Lung (tissue), 12 donors: ENCODE measurements around the gene DDX1. TPM values are rescaled to one million over a fixed set of nuclear protein-coding genes. Genes with fewer than 3 reads are reported as not detected.

Source experiments
- ATAC-seq: fragments of 200-7000 bp; cut with Tn5 transposase; one replicate; pipeline ENCODE4 v1.9.1; 2020; ENCODE audit warnings: moderate number of reproducible peaks; ENCODE audit not compliant: insufficient read depth, low FRiP score
- DNase-seq, 3 donors: peaks; one replicate each; pipeline ENCODE4 v3.0.0-alpha.2; 2013 to 2017
- H3K27ac ChIP-seq, 2 donors: one replicate each; pipeline ENCODE4 v1.5.1; 2013; ENCODE audit warnings: mild to moderate bottlenecking in 2 of 2, moderate library complexity in 2 of 2, control low read depth in 1 of 2, inconsistent platforms in 1 of 2, low read depth in 1 of 2, low read length in 1 of 2
- H3K27me3 ChIP-seq, 3 donors: one replicate each; pipeline ENCODE4 v1.5.1; 2013; ENCODE audit warnings: low read length in 2 of 3; ENCODE audit not compliant: control insufficient read depth in 3 of 3, insufficient read depth in 3 of 3
- H3K36me3 ChIP-seq, 4 donors: one replicate each; pipeline ENCODE4 v1.5.1; 2013; ENCODE audit warnings: low read length in 4 of 4, mild to moderate bottlenecking in 1 of 4, moderate library complexity in 1 of 4; ENCODE audit not compliant: control insufficient read depth in 4 of 4, insufficient read depth in 4 of 4
- H3K4me1 ChIP-seq, 5 donors: one replicate each; pipeline ENCODE4 v1.5.1; 2013; ENCODE audit warnings: low read length in 5 of 5, mild to moderate bottlenecking in 2 of 5, moderate library complexity in 1 of 5; ENCODE audit not compliant: control insufficient read depth in 5 of 5, insufficient read depth in 5 of 5
- H3K4me3 ChIP-seq: one replicate; pipeline ENCODE4 v1.5.1; 2013; ENCODE audit warnings: mild to moderate bottlenecking, control low read depth, moderate library complexity
- H3K9ac ChIP-seq, 2 donors: one replicate each; pipeline ENCODE4 v1.5.1; 2013; ENCODE audit warnings: low read length in 2 of 2, control low read depth in 1 of 2; ENCODE audit not compliant: insufficient read depth in 1 of 2
- H3K9me3 ChIP-seq, 4 donors: one replicate each; pipeline ENCODE4 v1.5.1; 2013; ENCODE audit warnings: low read length in 3 of 4, mild to moderate bottlenecking in 1 of 4, moderate library complexity in 1 of 4; ENCODE audit not compliant: control insufficient read depth in 4 of 4, insufficient read depth in 3 of 4
- WGBS, 2 donors: extraction: QIAGEN DNeasy Blood & Tissue Kit; methylation state at CpG; one replicate each; pipeline ENCODE4 v1.1.7; 2013; 5-methylcytosine and 5-hydroxymethylcytosine counted together
- polyA plus RNA-seq, 2 donors: library from polyadenylated mRNA; stranded (reverse); fragments of 200-250 nt; gene quantifications; one replicate each; pipeline ENCODE4 v1.2.1, GENCODE V29; 2013
- total RNA-seq, 2 donors: library from RNA; depleted of rRNA in 1 of 2; stranded (reverse); fragments of >200 nt in 1 of 2; gene quantifications; one replicate each; pipeline ENCODE4 v1.2.1, GENCODE V29; 2014 to 2021
- TF ChIP-seq, protein P1 (sequence below): IDR thresholded peaks from 2 replicates; pipeline ENCODE4 v1.5.1; 2012; ENCODE audit warnings: mild to moderate bottlenecking; ENCODE audit errors: control extremely low read depth, extremely low read depth
- donor health status: control.
- donor health status: control.
- donor health status: Bipolar disorder and iron deficiency.
- donor health status: healthy.
- donor health status: DM: yes; HTN: yes; CAD: no.

DDX1 gene
- total and polyA plus RNA-seq, 4 donors, result 53.7 to 85.2 (median 60.5) TPM

DNA sequence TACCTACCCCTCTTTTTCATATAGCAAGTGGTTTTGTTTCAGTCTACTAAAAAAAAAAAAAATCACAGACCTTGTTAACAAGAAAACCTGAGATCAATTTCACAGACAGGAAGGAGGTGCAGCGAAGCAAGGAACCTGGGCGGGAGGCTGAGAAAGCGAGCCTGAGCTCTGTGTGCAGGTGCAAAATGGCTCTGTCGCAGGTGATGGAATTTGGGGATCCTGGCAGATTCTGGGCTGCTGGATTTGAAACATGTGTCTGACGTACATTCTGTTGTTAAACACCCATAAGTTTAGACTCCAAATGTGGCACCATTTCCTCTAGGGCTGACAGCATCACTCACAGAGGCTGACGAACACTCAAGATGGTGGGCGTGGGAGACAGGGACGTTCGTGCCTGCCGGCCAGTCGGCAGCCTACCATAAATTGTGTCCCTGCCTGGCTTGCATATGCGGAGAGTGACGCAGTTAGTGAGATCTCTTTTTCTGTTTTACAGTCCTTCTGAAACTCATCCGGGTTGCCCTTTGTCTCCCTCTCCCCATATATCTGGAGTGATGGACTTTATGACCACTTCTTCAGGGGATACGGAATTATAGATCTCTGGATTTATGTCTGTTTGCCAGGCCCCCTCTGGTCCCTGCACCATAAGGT is 8.8 kb upstream of the DDX1 start:
- H3K27me3 ChIP-seq, result no peaks in the 10 kb centered on the region
- ATAC-seq (no peak), DNase-seq (no peak)
- no peaks in the 10 kb centered on the region for H3K4me1 ChIP-seq
- no peak overlapping the region for H3K9ac ChIP-seq
- no peaks in the 10 kb centered on the region for H3K9me3 ChIP-seq
- H3K4me3 ChIP-seq, result no peak overlapping the region
- no peak overlapping the region for H3K27ac ChIP-seq
- TF ChIP-seq, protein P1, sequence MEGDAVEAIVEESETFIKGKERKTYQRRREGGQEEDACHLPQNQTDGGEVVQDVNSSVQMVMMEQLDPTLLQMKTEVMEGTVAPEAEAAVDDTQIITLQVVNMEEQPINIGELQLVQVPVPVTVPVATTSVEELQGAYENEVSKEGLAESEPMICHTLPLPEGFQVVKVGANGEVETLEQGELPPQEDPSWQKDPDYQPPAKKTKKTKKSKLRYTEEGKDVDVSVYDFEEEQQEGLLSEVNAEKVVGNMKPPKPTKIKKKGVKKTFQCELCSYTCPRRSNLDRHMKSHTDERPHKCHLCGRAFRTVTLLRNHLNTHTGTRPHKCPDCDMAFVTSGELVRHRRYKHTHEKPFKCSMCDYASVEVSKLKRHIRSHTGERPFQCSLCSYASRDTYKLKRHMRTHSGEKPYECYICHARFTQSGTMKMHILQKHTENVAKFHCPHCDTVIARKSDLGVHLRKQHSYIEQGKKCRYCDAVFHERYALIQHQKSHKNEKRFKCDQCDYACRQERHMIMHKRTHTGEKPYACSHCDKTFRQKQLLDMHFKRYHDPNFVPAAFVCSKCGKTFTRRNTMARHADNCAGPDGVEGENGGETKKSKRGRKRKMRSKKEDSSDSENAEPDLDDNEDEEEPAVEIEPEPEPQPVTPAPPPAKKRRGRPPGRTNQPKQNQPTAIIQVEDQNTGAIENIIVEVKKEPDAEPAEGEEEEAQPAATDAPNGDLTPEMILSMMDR, result no peak
- no peaks in the 10 kb centered on the region for H3K36me3 ChIP-seq
- WGBS, 2 donors, result 88 to 89% methylated on average over 15 of the region's 15 CpGs

DNA sequence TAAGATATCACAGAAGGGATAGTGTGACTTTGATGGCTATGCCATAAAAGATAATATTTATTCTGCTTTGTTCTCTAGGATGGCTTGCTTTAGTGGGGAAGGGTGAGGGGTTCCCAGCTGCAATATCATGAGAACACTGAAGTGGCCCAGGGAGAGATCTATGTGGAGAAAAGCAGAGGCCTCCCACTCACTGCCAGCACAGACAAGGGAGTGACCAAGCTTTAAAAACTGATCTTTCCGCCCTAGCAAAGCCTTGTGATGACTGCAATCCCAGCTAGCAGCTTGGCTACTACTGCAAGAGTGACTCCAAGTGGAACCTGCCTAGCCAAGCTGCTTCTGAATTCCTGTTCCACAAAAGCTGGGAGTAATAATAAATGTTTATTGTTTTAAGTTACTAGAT is 7.8 kb upstream of the DDX1 start:
- DNase-seq, result no peak
- no peaks in the 10 kb centered on the region for H3K36me3 ChIP-seq
- no peak overlapping the region for H3K27ac ChIP-seq
- 85 to 88% methylated on average over 1 of the region's 1 CpG for WGBS, 2 donors
- TF ChIP-seq, protein P1, result no peak
- no peaks in the 10 kb centered on the region for H3K4me1 ChIP-seq
- H3K4me3 ChIP-seq, result no peak overlapping the region
- H3K9me3 ChIP-seq, result no peaks in the 10 kb centered on the region
- no peaks in the 10 kb centered on the region for H3K27me3 ChIP-seq
- no peak overlapping the region for H3K9ac ChIP-seq
- no peak for ATAC-seq

DNA sequence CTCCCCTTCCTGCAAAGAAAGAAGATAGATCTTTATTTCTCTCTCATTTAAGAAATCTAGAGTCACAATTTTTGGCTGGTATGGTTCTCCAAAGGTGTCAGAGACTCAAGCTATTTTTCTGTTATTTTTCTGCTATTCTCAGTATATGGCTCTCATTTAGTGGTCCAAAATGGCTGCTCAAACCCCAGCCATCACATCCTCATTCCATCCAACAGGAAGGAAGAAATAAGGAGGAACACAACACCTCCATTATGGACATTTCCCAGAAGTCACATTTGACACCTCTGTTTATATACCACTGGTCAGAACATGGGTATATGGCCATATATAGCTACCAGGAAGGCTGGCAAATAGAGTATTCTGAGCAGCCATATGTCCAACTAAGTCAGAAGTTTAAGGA is 7.4 kb upstream of the DDX1 start:
- no peaks in the 10 kb centered on the region for H3K36me3 ChIP-seq
- no peaks in the 10 kb centered on the region for H3K27me3 ChIP-seq
- H3K4me3 ChIP-seq, result no peak overlapping the region
- DNase-seq (no peak), ATAC-seq (no peak)
- no peak overlapping the region for H3K27ac ChIP-seq
- TF ChIP-seq, protein P1, result no peak
- H3K9me3 ChIP-seq, result no peaks in the 10 kb centered on the region
- H3K9ac ChIP-seq, result no peak overlapping the region
- H3K4me1 ChIP-seq, result no peaks in the 10 kb centered on the region
